Hepatocyte (in vitro differentiated cells): ENCODE measurements around the gene SFRP5.

Source experiments
- EZH2 ChIP-seq: fragments of 200-600 bp; sonication (generic); IDR thresholded peaks from 2 replicates; pipeline ENCODE4 v1.6.1; 2016; ENCODE audit warnings: antibody characterized with exemption, mild to moderate bottlenecking, borderline replicate concordance
- EZH2phosphoT487 ChIP-seq: fragments of 200-600 bp; sonication (generic); IDR thresholded peaks from one replicate; pipeline ENCODE4 v1.6.1; 2018; ENCODE audit warnings: antibody characterized with exemption, mild to moderate bottlenecking, low read depth, moderate library complexity; ENCODE audit not compliant: unreplicated experiment, severe bottlenecking
- TF ChIP-seq, protein P1 (sequence below): fragments of 200-600 bp; sonication (generic); IDR thresholded peaks from 2 replicates; pipeline ENCODE4 v1.5.1; 2016; ENCODE audit warnings: antibody characterized with exemption, mild to moderate bottlenecking; ENCODE audit not compliant: poor library complexity

DNA sequence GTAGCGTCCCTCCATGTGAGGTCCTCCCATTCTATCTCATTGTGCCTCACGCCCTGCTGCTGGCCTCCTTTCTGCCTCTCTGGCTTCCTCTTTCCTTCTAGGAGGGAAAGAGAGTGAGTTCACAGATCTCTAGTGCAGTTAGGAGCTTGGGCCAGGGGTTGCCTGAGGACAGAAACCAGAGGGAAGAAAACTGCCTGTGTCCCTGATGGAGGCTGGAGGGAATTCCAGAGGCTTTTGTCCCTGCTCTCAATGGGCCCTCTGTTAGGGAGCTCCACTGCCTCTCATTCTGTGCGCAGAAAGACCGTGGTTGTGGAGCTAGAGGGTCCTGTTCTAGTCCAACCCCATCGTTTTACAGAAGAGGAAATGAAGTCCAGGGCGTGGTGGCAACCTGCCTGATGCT, 53.6 kb downstream of the SFRP5 start:
- TF ChIP-seq EZH2, result no peak
- TF ChIP-seq, protein P1, sequence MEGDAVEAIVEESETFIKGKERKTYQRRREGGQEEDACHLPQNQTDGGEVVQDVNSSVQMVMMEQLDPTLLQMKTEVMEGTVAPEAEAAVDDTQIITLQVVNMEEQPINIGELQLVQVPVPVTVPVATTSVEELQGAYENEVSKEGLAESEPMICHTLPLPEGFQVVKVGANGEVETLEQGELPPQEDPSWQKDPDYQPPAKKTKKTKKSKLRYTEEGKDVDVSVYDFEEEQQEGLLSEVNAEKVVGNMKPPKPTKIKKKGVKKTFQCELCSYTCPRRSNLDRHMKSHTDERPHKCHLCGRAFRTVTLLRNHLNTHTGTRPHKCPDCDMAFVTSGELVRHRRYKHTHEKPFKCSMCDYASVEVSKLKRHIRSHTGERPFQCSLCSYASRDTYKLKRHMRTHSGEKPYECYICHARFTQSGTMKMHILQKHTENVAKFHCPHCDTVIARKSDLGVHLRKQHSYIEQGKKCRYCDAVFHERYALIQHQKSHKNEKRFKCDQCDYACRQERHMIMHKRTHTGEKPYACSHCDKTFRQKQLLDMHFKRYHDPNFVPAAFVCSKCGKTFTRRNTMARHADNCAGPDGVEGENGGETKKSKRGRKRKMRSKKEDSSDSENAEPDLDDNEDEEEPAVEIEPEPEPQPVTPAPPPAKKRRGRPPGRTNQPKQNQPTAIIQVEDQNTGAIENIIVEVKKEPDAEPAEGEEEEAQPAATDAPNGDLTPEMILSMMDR, result no peak
- TF ChIP-seq EZH2phosphoT487, result no peak
